Measurements from ENCODE around the gene IPCEF1. TPM values are rescaled to one million over a fixed set of nuclear protein-coding genes. Genes with fewer than 3 reads are reported as not detected.
"Not testable (repeated sequence)": the region's sequence is repeated elsewhere in the genome, so short reads cannot be mapped to it uniquely, and the experiment has no call there.

The IPCEF1 gene
- total RNA-seq, 1 donor = 73.5 TPM

- peaks cover 14% of the 10 kb centered on the region for H3K4me1 ChIP-seq (ENCODE audit: insufficient read depth, low read length)
- no peaks in the 10 kb centered on the region for H3K9me3 ChIP-seq (ENCODE audit: low read depth, low read length)
- H3K4me3 ChIP-seq (ENCODE audit: low read length) = no peak overlapping the region
- no peaks in the 10 kb centered on the region for H3K27me3 ChIP-seq (ENCODE audit: insufficient read depth, low read length)
These were observed 133.3 kb downstream of the IPCEF1 start for GRCh38 chr6:154223296-154223695.

GRCh38 chr6:154222716-154223115, 133.9 kb downstream of the IPCEF1 start:
- Histone ChIP-seq H3K27me3 (ENCODE audit: insufficient read depth, low read length) (no peaks in the 10 kb centered on the region), H3K4me1 (ENCODE audit: insufficient read depth, low read length) (peaks cover 11% of the 10 kb centered on the region), H3K4me3 (ENCODE audit: low read length) (no peak overlapping the region), H3K9me3 (ENCODE audit: low read depth, low read length) (no peaks in the 10 kb centered on the region)

GRCh38 chr6:154219250-154219649, 137.4 kb downstream of the IPCEF1 start:
- Histone ChIP-seq H3K27me3 (ENCODE audit: insufficient read depth, low read length) (no peaks in the 10 kb centered on the region), H3K4me1 (ENCODE audit: insufficient read depth, low read length) (peaks cover 9% of the 10 kb centered on the region), H3K9me3 (ENCODE audit: low read depth, low read length) (no peaks in the 10 kb centered on the region), H3K4me3 (ENCODE audit: low read length) (no peak overlapping the region)

- H3K4me1 ChIP-seq (ENCODE audit: insufficient read depth, low read length) = peaks cover 8% of the 10 kb centered on the region
These were observed 137.8 kb downstream of the IPCEF1 start for GRCh38 chr6:154218787-154219186.

GRCh38 chr6:154218301-154218700, 138.3 kb downstream of the IPCEF1 start:
- Histone ChIP-seq H3K4me1 (ENCODE audit: insufficient read depth, low read length) (peaks cover 8% of the 10 kb centered on the region), H3K27me3 (ENCODE audit: insufficient read depth, low read length) (no peaks in the 10 kb centered on the region), H3K9me3 (ENCODE audit: low read depth, low read length) (no peaks in the 10 kb centered on the region), H3K4me3 (ENCODE audit: low read length) (no peak overlapping the region)

More at GRCh38 chr6:154218787-154219186, 137.8 kb downstream of the IPCEF1 start:
- H3K27me3 ChIP-seq (ENCODE audit: insufficient read depth, low read length) = no peaks in the 10 kb centered on the region
- no peak overlapping the region for H3K4me3 ChIP-seq (ENCODE audit: low read length)
- H3K9me3 ChIP-seq (ENCODE audit: low read depth, low read length) = no peaks in the 10 kb centered on the region

GRCh38 chr6:154213782-154214181, 142.8 kb downstream of the IPCEF1 start:
- no peak overlapping the region for H3K4me3 ChIP-seq (ENCODE audit: low read length)
- H3K4me1 ChIP-seq (ENCODE audit: insufficient read depth, low read length) = no peaks in the 10 kb centered on the region
- no peaks in the 10 kb centered on the region for H3K27me3 ChIP-seq (ENCODE audit: insufficient read depth, low read length)
- H3K9me3 ChIP-seq (ENCODE audit: low read depth, low read length) = no peaks in the 10 kb centered on the region

- Histone ChIP-seq H3K4me3 (ENCODE audit: low read length) (no peak overlapping the region), H3K27me3 (ENCODE audit: insufficient read depth, low read length) (no peaks in the 10 kb centered on the region), H3K9me3 (ENCODE audit: low read depth, low read length) (no peaks in the 10 kb centered on the region), H3K4me1 (ENCODE audit: insufficient read depth, low read length) (no peaks in the 10 kb centered on the region)
These were observed 145.9 kb downstream of the IPCEF1 start for GRCh38 chr6:154210678-154211077.

- Histone ChIP-seq H3K4me1 (ENCODE audit: insufficient read depth, low read length) (no peaks in the 10 kb centered on the region), H3K27me3 (ENCODE audit: insufficient read depth, low read length) (no peaks in the 10 kb centered on the region), H3K4me3 (ENCODE audit: low read length) (no peak overlapping the region), H3K9me3 (ENCODE audit: low read depth, low read length) (no peaks in the 10 kb centered on the region)
These were observed 147.0 kb downstream of the IPCEF1 start for GRCh38 chr6:154209555-154209954.

- H3K4me1 ChIP-seq (ENCODE audit: insufficient read depth, low read length) = no peaks in the 10 kb centered on the region
- no peaks in the 10 kb centered on the region for H3K9me3 ChIP-seq (ENCODE audit: low read depth, low read length)
- H3K27me3 ChIP-seq (ENCODE audit: insufficient read depth, low read length) = no peaks in the 10 kb centered on the region
- H3K4me3 ChIP-seq (ENCODE audit: low read length) = no peak overlapping the region
These were observed 149.6 kb downstream of the IPCEF1 start for GRCh38 chr6:154206996-154207395.

- no peaks in the 10 kb centered on the region for H3K9me3 ChIP-seq (ENCODE audit: low read depth, low read length)
- H3K27me3 ChIP-seq (ENCODE audit: insufficient read depth, low read length) = no peaks in the 10 kb centered on the region
- H3K4me3 ChIP-seq (ENCODE audit: low read length) = no peak overlapping the region
- no peaks in the 10 kb centered on the region for H3K4me1 ChIP-seq (ENCODE audit: insufficient read depth, low read length)
These were observed 150.5 kb downstream of the IPCEF1 start for GRCh38 chr6:154206141-154206540.

- H3K9me3 ChIP-seq (ENCODE audit: low read depth, low read length) = no peaks in the 10 kb centered on the region
- H3K4me3 ChIP-seq (ENCODE audit: low read length) = no peak overlapping the region
- H3K4me1 ChIP-seq (ENCODE audit: insufficient read depth, low read length) = no peaks in the 10 kb centered on the region
- no peaks in the 10 kb centered on the region for H3K27me3 ChIP-seq (ENCODE audit: insufficient read depth, low read length)
These were observed 153.6 kb downstream of the IPCEF1 start for GRCh38 chr6:154202958-154203357.

GRCh38 chr6:154202339-154202738, 154.3 kb downstream of the IPCEF1 start:
- H3K27me3 ChIP-seq (ENCODE audit: insufficient read depth, low read length) = no peaks in the 10 kb centered on the region
- no peaks in the 10 kb centered on the region for H3K4me1 ChIP-seq (ENCODE audit: insufficient read depth, low read length)
- no peaks in the 10 kb centered on the region for H3K9me3 ChIP-seq (ENCODE audit: low read depth, low read length)
- no peak overlapping the region for H3K4me3 ChIP-seq (ENCODE audit: low read length)

- H3K27me3 ChIP-seq (ENCODE audit: insufficient read depth, low read length); H3K9me3 ChIP-seq (ENCODE audit: low read depth, low read length); H3K4me1 ChIP-seq (ENCODE audit: insufficient read depth, low read length); H3K4me3 ChIP-seq (ENCODE audit: low read length): not testable (repeated sequence)
These were observed 154.9 kb downstream of the IPCEF1 start for GRCh38 chr6:154201688-154202087.

GRCh38 chr6:154197196-154197860, 159.3 kb downstream of the IPCEF1 start:
- no peak overlapping the region for H3K4me3 ChIP-seq (ENCODE audit: low read length)
- H3K27me3 ChIP-seq (ENCODE audit: insufficient read depth, low read length) = no peaks in the 10 kb centered on the region
- no peaks in the 10 kb centered on the region for H3K9me3 ChIP-seq (ENCODE audit: low read depth, low read length)
- no peaks in the 10 kb centered on the region for H3K4me1 ChIP-seq (ENCODE audit: insufficient read depth, low read length)

GRCh38 chr6:154196333-154196885, 160.2 kb downstream of the IPCEF1 start:
- Histone ChIP-seq H3K4me3 (ENCODE audit: low read length) (no peak overlapping the region), H3K27me3 (ENCODE audit: insufficient read depth, low read length) (no peaks in the 10 kb centered on the region), H3K9me3 (ENCODE audit: low read depth, low read length) (no peaks in the 10 kb centered on the region), H3K4me1 (ENCODE audit: insufficient read depth, low read length) (no peaks in the 10 kb centered on the region)

- Histone ChIP-seq H3K27me3 (ENCODE audit: insufficient read depth, low read length) (no peaks in the 10 kb centered on the region), H3K4me3 (ENCODE audit: low read length) (no peak overlapping the region), H3K4me1 (ENCODE audit: insufficient read depth, low read length) (no peaks in the 10 kb centered on the region), H3K9me3 (ENCODE audit: low read depth, low read length) (no peaks in the 10 kb centered on the region)
These were observed 168.9 kb downstream of the IPCEF1 start for GRCh38 chr6:154187714-154188113.

Data from mononuclear cell (primary cell).